Pulmonary artery endothelial cell (primary cell): ENCODE data around the gene ZNF341. TPM values are rescaled to one million over a fixed set of nuclear protein-coding genes. Genes with fewer than 3 reads are reported as not detected.

Experiments used
- DNase-seq: peaks from one replicate; pipeline ENCODE4 v3.0.0-alpha.2; 2011; ENCODE audit warnings: low read depth, low spot score
- total RNA-seq: library from RNA; depleted of rRNA; stranded (reverse); fragments of >200 nt; gene quantifications from 2 replicates; pipeline ENCODE4 v1.2.3, GENCODE V29; 2014

The ZNF341 gene
- total RNA-seq, 1 donor from 2014 or later: 0.86 TPM

DNA sequence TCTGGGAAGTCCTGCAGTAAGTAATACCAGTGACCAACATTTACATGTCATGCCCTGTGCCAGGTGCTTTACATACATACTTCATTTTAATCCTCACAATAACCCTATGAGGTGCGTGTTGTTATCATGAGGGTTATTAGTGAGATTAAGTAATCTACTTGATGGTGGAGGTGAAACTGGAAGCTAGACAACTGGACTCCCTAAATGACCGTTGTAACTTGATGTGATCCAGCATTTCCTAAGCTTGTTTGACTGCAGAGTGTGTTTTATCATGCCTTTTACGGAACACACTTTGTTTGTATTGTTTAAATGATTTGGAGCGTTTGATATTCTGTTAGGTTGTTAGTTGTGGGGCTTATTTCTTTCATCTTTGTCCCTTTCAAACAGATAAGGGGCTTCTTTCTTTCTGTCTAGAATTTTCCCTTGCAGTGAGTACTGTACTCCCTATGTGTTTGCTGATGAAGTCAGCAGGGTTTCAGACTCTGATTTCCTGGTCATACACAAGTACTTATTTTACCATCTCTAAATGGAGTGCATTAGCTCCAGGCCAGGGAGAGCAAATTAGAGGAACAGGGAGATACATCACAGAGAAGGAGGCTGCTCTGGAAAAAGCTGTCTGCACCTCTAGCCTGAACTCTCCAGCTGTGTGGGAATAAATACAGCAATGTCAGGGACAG, 109.1 kb downstream of the ZNF341 start:
- no peak for DNase-seq

- no peak for DNase-seq
Observed at GRCh38 chr20:33841436-33841799, 109.6 kb downstream of the ZNF341 start.

Other genes starting within 250 kb of the ZNF341 start
- 3.0 and 4.0 TPM in 2 replicates for gene CBFA2T2, start 241.9 kb upstream of the ZNF341 start, total RNA-seq
- gene C20orf144, start 69.7 kb upstream of the ZNF341 start, total RNA-seq: under 0.01 and 0.11 TPM in 2 replicates
- gene ACTL10, start 65.1 kb upstream of the ZNF341 start, total RNA-seq: 1.9 and 4.2 TPM in 2 replicates
- 10.9 and 16.2 TPM in 2 replicates for gene NECAB3, start 57.6 kb upstream of the ZNF341 start, total RNA-seq
- 14.1 and 24.2 TPM in 2 replicates for gene E2F1, start 45.6 kb upstream of the ZNF341 start, total RNA-seq
- 7.1 TPM in 2 replicates for gene PXMP4, start 11.7 kb upstream of the ZNF341 start, total RNA-seq
- 48.8 and 52.8 TPM in 2 replicates for gene CHMP4B, start 79.4 kb downstream of the ZNF341 start, total RNA-seq